Osteoblast (primary cell): ENCODE measurements around the gene CD1B. TPM values are rescaled to one million over a fixed set of nuclear protein-coding genes. Genes with fewer than 3 reads are reported as not detected.
"Not testable (repeated sequence)": the region's sequence is repeated elsewhere in the genome, so short reads cannot be mapped to it uniquely, and the experiment has no call there.

ENCODE experiments used
- DNase-seq: peaks from one replicate; pipeline ENCODE4 v3.0.0; 2011; ENCODE audit warnings: low spot score, mixed read lengths; ENCODE audit not compliant: insufficient read length; ENCODE audit errors: missing footprints
- H2AFZ ChIP-seq: 2 replicates; pipeline ENCODE4 v1.6.0; 2011; ENCODE audit warnings: mild to moderate bottlenecking, low read length
- H3K27ac ChIP-seq: 2 replicates; pipeline ENCODE4 v1.5.1; 2011; ENCODE audit warnings: mild to moderate bottlenecking, low read depth, low read length, moderate library complexity
- H3K27me3 ChIP-seq: 2 replicates; pipeline ENCODE4 v1.6.0; 2012; ENCODE audit warnings: mild to moderate bottlenecking, control low read depth, inconsistent platforms, low read length, moderate library complexity; ENCODE audit not compliant: insufficient read depth
- H3K36me3 ChIP-seq: 2 replicates; pipeline ENCODE4 v1.5.1; 2011; ENCODE audit warnings: mild to moderate bottlenecking, low read length, control low read depth, moderate library complexity; ENCODE audit not compliant: insufficient read depth
- H3K4me1 ChIP-seq: 2 replicates; pipeline ENCODE4 v1.5.1; 2011; ENCODE audit warnings: mild to moderate bottlenecking, low read length, control low read depth, moderate library complexity; ENCODE audit not compliant: insufficient read depth
- H3K4me2 ChIP-seq: 2 replicates; pipeline ENCODE4 v1.6.0; 2011; ENCODE audit warnings: mild to moderate bottlenecking, low read length; ENCODE audit not compliant: insufficient read depth
- H3K4me3 ChIP-seq: fragments of 200-600 bp; sonication (generic); 3 replicates; pipeline ENCODE4 v1.5.1; 2012; ENCODE audit warnings: mild to moderate bottlenecking, low read length, inconsistent platforms; ENCODE audit not compliant: insufficient read depth
- H3K79me2 ChIP-seq: 2 replicates; pipeline ENCODE4 v1.6.0; 2012; ENCODE audit warnings: mild to moderate bottlenecking, low read length, control low read depth, inconsistent platforms; ENCODE audit not compliant: insufficient read depth
- H3K9me3 ChIP-seq: 2 replicates; pipeline ENCODE4 v1.5.1; 2011; ENCODE audit warnings: low read depth, low read length, control low read depth
- H4K20me1 ChIP-seq: 2 replicates; pipeline ENCODE4 v1.6.0; 2012; ENCODE audit warnings: mild to moderate bottlenecking, low read length, control low read depth; ENCODE audit not compliant: insufficient read depth
- total RNA-seq: library from RNA; depleted of rRNA; stranded (reverse); fragments of >200 nt; gene quantifications from 2 replicates; pipeline ENCODE4 v1.2.3, GENCODE V29; 2012
- TF ChIP-seq, protein P1 (sequence below): IDR thresholded peaks from 2 replicates; pipeline ENCODE4 v1.5.1; 2011; ENCODE audit warnings: mild to moderate bottlenecking, low read depth, low read length, moderate library complexity; ENCODE audit errors: extremely low read depth

Gene CD1B
- total RNA-seq, 1 donor, result not detected

GRCh38 chr1:158286941-158287346, 44.4 kb downstream of the CD1B start:
- no peaks in the 10 kb centered on the region for H3K36me3 ChIP-seq
- no peaks in the 10 kb centered on the region for H3K4me1 ChIP-seq
- no peaks in the 10 kb centered on the region for H3K79me2 ChIP-seq
- no peaks in the 10 kb centered on the region for H3K27me3 ChIP-seq
- H3K9me3 ChIP-seq, result no peaks in the 10 kb centered on the region
- TF ChIP-seq, protein P1, sequence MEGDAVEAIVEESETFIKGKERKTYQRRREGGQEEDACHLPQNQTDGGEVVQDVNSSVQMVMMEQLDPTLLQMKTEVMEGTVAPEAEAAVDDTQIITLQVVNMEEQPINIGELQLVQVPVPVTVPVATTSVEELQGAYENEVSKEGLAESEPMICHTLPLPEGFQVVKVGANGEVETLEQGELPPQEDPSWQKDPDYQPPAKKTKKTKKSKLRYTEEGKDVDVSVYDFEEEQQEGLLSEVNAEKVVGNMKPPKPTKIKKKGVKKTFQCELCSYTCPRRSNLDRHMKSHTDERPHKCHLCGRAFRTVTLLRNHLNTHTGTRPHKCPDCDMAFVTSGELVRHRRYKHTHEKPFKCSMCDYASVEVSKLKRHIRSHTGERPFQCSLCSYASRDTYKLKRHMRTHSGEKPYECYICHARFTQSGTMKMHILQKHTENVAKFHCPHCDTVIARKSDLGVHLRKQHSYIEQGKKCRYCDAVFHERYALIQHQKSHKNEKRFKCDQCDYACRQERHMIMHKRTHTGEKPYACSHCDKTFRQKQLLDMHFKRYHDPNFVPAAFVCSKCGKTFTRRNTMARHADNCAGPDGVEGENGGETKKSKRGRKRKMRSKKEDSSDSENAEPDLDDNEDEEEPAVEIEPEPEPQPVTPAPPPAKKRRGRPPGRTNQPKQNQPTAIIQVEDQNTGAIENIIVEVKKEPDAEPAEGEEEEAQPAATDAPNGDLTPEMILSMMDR, result no peak
- H4K20me1 ChIP-seq, result no peaks in the 10 kb centered on the region
- DNase-seq, result no peak
- no peak overlapping the region for H2AFZ ChIP-seq
- H3K4me3 ChIP-seq, result no peak overlapping the region
- no peak overlapping the region for H3K27ac ChIP-seq
- no peak overlapping the region for H3K4me2 ChIP-seq

- Histone ChIP-seq H3K27me3 (no peaks in the 10 kb centered on the region), H3K36me3 (no peaks in the 10 kb centered on the region), H4K20me1 (no peaks in the 10 kb centered on the region), H3K4me3 (no peak overlapping the region), H3K27ac (no peak overlapping the region), H3K9me3 (no peaks in the 10 kb centered on the region), H2AFZ (no peak overlapping the region), H3K4me2 (no peak overlapping the region), H3K4me1 (no peaks in the 10 kb centered on the region), H3K79me2 (no peaks in the 10 kb centered on the region)
- no peak for DNase-seq
- TF ChIP-seq, protein P1, result no peak
Measured at GRCh38 chr1:158286487-158286886, 44.8 kb downstream of the CD1B start.

- no peaks in the 10 kb centered on the region for H3K4me1 ChIP-seq
- H3K27me3 ChIP-seq, result no peaks in the 10 kb centered on the region
- TF ChIP-seq, protein P1, result no peak
- H4K20me1 ChIP-seq, result no peaks in the 10 kb centered on the region
- H3K27ac ChIP-seq, result no peak overlapping the region
- H3K4me2 ChIP-seq, result no peak overlapping the region
- H2AFZ ChIP-seq, result no peak overlapping the region
- no peak for DNase-seq
- H3K4me3 ChIP-seq, result no peak overlapping the region
- no peaks in the 10 kb centered on the region for H3K9me3 ChIP-seq
- H3K36me3 ChIP-seq, result no peaks in the 10 kb centered on the region
- no peaks in the 10 kb centered on the region for H3K79me2 ChIP-seq
Measured at GRCh38 chr1:158285756-158286241, 45.5 kb downstream of the CD1B start.

- no peaks in the 10 kb centered on the region for H3K4me1 ChIP-seq
- DNase-seq, result no peak
- H4K20me1 ChIP-seq, result no peaks in the 10 kb centered on the region
- TF ChIP-seq, protein P1, result no peak
- H3K27ac ChIP-seq, result no peak overlapping the region
- H3K9me3 ChIP-seq, result no peaks in the 10 kb centered on the region
- no peak overlapping the region for H2AFZ ChIP-seq
- H3K27me3 ChIP-seq, result no peaks in the 10 kb centered on the region
- no peaks in the 10 kb centered on the region for H3K79me2 ChIP-seq
- H3K4me2 ChIP-seq, result no peak overlapping the region
- no peaks in the 10 kb centered on the region for H3K36me3 ChIP-seq
- no peak overlapping the region for H3K4me3 ChIP-seq
Measured at GRCh38 chr1:158283965-158284364, 47.4 kb downstream of the CD1B start.

- not testable (repeated sequence) for H3K36me3 ChIP-seq, H3K4me3 ChIP-seq, H3K4me1 ChIP-seq, H2AFZ ChIP-seq, H3K79me2 ChIP-seq, H3K27me3 ChIP-seq, DNase-seq, H3K4me2 ChIP-seq, H3K27ac ChIP-seq, H4K20me1 ChIP-seq, H3K9me3 ChIP-seq
Measured at GRCh38 chr1:158282421-158282820, 48.9 kb downstream of the CD1B start.
